Measurements from ENCODE around the gene PDIK1L.

Gene PDIK1L

DNA sequence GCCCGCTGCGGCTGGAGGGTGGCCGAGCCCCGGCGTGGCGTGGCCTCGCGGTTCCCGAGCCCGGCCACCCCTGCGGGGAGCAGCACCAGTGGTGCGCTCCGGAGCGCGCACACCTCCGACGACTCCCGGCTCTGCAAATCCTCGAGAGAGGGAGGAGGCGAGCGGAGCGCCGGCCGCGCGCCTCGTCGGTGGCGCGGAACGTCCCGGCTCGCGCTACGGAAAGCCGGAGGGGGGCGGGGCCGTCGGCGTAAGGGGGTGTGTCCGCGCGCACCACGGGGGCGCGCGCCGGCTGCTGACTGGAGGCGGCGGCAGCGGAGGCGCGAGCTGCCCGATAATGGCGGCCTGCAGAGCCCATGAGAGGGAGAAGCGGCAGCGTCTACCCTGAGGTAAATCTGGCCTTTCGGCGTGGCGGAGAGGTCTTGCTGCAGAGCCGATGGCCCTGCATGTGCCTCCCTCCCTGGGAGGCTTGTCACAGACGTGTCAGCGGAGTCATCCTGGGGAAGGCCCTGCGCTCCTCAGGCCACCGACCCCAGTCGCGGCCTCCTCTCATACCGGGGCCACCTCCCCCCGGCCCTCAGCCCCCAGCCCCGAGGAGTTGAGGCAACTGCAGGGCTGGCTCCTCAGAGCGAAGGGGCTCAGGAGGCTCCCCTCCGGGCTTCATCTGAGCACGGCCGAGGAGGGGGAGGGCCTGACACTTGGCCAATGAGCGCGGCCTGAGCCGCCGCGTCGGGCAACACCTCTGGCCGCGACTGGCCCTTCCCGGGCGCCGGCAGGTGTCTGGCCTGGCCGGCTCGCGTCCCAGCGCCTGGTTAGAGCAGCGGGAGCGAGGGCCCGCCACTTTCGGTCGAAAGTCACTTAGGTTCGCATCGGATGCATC lies at the start of gene PDIK1L:
TSS of gene PDIK1L (plus strand) at position 295 of the 877 bp plus-strand sequence. CDS start 2,485 bp downstream, outside the sequence.
- peak; percentile 73 for DNase-seq

DNA sequence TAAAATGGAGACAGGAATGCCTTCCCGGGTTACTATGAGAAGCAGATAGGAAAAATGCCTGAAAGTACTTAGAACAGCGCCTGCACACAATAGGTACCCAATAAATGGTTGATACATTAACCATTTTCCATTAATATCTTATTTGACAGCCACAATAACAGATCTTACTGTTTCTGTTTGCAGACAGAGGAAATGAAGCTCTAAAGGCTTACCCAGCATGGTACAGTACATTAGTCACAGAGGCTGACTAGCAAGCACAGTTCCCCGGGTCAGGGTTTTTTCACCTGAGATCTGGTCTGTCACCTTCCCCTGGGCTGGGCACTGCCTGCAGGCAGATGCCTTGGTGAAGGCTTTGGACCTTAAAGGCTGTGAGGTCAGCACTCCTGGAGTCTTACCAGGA lies 47.1 kb upstream of the PDIK1L start:
- DNase-seq = no peak

DNA sequence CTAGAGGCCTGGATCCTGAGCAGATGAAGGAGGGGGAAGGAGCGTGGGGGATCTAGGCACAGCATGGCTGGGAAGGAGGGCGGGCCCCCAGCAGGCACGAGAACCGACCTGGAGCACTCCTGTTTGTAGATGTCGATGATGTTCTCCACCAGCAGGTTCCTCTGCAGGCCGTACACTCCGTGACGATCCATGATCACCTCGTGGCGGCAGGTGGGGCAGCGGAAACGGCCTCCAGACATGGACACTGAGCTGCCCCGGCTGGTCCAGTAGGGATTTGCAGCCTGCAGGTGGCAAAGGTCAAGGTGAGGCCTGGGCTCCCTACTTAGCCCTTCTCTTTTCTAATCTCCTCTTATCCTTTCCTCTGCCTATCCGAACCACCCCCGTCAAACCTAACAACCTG lies 45.5 kb upstream of the PDIK1L start:
- no peak for DNase-seq

DNA sequence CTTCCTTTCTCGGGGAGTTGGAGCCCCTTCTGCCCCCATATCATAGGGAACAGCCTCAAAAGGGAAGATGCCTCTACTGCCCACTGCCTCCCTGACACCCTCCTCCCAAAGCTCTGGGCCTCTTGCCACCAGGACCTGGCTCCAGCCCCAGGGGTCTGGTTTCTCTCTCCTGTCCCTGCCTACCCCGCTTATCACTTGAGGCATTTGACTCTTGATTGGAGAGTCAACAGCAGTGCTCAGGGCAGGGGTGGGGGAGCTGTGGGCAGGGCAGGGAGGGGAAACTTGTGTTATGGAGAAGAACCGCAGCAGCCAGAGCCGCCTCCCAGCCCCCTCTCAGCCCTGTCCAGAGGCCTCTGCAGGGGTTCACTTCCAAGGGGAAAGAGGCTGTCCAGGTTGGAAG lies 44.8 kb upstream of the PDIK1L start:
- DNase-seq = no peak

DNA sequence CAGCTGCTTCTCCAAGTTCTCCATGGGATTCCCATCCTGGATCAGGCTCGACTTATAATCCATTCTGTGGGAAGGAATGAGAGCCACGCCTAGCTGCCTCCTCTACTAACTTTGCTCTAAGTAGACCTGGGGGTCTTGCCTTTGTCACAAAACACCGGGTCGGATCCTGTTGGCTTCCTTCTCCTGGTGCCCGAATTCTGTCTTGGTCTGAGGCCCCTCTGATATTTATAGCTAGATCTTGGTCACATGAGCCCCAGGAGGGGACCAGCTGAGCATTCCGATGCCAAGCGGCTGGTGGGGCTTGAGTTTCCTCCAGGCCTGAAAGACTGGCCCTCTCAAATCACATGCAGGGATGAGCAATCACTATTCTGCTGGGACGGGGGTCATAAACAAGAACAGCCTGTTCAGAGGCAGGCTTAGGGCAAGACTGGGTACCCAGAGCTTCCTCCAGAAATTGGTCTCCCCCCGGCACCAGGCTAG lies 44.2 kb upstream of the PDIK1L start, which contains the start of gene TRIM63:
TSS of gene TRIM63 (minus strand) at position 199 of the 480 bp plus-strand sequence. CDS start at position 63, 136 bp downstream.
- DNase-seq = no peak

DNA sequence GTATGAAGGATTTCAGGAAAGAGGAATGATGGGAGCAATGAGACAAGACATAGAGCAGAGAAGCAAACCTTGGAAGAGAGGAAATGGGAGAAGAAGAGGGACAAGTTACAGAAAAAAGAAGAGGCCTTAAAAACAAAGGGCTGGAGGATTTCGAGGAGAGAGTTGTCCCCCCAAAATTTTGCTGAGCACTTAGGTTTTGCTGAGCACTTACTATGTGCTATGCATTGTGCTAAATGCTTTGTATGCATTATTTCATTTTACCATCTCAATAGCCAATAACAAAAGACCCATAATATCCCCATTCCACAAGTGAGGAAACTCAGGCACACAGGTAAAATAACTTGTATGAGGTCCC lies 41.7 kb upstream of the PDIK1L start:
- DNase-seq = no peak

DNA sequence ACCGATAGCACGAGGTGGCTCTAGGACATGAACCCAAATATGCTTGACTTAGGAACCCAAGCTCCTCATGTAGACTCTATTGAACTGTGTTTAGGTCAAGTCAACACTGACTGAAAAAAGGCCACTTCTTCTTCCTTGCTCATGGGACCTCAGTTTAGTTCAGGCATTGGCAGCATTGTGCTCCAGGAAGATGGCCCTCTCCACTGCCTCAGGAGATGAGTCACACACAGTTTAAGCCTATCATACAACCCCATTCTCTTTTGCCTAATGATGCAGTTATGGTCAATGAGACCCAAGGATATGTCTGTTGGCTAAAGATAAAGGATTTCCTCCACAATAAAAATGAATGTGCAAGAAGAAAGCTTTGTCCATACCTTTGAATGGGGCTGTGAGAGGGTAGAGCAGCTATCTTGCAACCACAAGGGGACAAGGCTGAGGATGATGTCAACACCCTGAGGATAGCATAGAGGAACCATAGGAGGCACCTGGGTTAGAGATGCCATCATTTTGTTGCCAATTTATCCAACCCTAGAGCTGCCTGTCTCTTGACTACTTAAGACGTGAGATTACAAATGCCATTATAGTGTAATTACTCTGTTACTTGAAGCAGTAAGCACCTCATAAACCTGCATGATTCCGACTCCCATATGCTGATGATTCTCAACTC lies 41.2 kb upstream of the PDIK1L start:
- no peak for DNase-seq

DNA sequence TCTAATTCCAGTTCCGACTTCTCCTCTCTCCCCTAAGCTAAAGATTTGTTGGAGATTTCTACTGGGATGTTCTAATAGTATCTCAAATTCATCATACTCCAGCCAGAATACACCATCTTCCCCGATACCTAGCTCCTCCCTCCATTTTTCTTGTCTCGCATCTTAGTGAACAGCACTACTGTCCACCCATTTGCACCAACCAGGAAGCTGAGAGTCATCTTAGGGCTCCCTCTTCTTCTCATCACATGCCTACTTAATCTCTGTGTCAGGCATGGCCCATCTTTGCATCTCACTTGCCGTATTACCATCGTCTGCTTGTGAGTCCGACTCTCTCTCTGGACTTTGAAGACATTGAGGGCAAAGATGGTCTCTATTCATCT lies 40.7 kb upstream of the PDIK1L start:
- no peak for DNase-seq

DNA sequence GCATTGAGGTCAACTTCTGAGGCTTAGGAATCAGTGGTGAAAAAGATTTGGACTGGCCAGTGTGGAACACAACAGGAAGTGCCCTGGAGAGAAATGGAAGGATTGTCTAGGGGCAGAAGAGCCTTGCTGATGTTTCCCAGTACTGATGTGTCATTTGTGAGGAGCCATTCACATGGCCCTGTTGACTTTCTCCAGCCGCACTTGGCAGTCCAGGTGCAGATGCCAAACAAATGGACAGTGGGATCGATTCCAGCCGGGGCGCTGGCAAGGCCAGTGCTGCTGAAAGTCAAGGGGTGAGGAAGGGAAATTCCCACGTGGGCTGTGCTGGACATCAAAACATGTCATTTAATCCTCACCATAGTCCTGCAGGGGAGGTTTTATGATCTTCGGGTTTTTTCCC lies 39.3 kb upstream of the PDIK1L start:
- no peak for DNase-seq

DNA sequence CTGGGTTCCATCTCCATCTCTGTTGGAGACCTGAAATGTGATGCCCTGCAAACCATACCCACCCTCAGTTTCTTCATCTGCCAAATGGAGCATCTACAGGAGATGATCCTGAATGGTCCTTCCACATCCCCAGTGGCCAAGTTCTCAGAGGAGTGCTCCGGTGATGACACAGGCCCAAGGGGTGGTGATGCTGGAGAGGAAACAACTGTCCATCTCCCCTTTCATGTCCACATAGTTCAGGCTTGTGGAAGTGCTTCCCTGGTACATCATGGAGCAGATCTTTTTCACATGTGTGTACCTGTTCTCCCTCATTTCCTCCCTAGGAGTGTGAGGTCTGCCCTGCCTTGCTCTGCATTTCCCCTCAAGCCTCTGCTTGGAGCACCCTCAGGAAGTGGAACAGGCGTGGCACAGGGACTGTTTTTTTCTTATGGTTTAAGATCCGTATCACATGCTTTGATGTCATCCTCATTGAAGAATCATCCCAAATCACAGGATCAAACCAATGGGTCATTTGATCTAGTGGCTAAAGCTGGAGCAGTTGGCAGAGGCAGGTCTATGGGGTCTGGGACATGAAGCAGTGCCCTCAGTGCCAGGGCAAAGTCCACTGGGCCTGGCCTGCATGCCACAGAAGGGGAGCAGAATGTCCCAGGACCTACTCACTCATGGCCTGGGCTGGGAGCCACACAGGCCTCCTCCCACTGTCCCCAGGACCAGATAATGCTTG lies 36.0 kb upstream of the PDIK1L start:
- DNase-seq = no peak

DNA sequence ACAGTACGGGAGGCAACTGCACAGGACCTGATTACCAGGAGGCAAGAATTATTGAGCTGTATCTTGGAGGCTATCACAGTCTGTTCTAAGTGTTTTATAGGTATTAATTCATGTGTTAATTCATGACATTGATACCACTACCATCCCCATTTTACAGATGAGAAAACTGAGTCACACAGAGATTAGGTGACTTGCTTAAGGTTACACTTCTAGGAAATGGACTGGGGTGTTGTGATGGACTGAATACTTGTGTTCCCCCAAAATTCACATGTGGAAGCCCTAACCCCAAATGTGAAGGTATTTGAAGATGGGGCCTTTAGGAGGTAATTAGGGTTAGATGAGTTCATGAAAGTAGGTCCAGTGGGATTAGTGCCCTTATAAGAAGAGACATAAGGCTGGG lies 34.1 kb upstream of the PDIK1L start:
- no peak for DNase-seq

DNA sequence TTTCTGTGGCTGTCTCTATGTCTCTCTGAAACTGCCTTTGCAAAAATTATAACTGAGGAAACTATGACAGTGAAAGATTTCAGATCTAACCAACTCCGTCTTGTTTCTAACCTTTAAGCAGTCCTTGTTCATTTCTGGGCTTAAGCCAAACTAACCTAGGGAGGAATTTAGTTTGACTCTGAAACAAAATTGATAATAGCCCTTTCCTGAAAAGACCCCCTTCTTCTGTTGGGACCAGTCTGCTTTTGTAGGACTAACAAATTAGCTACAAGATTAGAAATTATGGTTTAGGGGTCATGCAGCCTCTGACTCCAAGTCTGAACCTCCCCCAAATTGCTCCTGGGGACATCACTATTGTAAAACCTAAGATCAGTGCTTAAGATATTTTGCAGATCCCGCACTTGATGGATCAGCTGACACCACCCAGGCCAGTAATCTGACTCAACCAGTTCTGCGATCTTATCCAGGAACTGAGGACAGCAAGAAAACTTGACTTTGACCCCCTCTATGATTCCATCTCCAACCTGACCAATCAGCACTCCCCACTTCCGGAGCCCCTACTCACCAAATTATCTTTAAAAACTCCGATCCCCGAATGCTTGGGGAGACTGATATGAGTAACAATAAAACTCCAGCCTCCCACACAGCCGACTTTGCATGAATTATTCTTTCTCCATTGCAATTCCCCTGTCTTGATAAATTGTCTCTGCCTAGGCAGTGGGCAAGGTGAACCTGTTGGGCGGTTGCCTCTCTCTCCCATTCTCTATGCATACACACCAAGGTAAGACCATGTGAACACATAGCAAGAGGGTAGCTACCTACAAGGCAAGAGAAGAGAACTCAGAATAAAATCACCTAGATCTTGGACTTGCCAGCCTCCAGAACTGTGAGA lies 33.1 kb upstream of the PDIK1L start:
- no peak for DNase-seq

DNA sequence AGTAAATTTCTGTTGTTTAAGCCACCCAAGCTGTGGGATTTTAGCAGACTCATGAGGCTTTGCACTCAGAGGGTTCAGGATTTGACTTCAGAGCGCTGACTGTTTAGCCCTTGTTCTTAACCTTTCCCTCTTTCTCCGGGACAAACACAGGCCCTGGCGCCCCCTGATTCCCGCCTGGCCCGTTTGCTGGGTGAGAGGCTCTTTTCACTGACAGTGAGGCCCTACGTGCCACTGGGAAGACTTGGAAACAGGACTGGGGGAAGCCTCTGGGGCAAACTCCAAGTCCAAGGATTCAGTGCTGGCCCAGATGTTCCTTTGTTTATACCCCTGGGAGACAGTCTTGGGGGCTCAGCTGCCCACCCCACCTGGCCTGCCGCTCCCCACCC lies 32.5 kb upstream of the PDIK1L start:
- no peak for DNase-seq

DNA sequence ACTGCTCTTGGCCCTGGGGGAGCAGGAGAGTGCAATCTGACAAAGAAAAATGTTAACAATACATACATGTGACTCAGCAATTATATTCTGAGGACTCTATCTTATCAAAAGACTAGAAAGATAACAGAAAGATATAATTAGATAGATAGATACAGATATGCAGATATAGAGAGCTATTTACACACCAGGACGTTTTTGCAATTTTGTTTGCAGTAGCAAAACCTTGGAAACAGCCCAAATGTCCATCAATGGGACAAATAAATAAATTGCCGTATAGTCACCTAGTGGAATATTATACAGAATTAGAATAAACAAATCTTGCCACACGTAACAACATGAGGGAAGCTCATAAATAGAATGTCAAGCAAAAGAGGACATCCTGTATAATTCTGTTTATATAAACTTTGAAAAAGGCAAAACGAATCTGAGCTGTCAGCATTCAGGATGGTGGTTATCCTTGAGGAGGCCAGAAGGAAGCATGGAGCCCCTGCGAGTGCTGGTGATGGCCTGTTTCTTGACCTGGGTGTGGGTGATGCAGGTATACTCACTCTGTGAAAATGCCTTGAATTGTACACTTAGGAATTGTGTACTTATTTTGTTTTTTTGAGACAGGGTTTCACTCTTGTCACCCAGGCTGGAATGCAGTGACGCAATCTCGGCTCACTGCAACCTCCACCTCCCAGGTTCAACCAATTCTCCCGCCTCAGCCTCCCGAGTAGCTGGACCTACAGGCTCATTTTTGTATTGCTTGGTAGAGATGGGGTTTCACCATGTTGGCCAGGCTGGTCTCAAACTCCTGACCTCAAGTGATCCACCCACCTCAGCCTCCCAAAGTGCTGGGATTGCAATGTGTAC lies 31.4 kb upstream of the PDIK1L start:
- no peak for DNase-seq

DNA sequence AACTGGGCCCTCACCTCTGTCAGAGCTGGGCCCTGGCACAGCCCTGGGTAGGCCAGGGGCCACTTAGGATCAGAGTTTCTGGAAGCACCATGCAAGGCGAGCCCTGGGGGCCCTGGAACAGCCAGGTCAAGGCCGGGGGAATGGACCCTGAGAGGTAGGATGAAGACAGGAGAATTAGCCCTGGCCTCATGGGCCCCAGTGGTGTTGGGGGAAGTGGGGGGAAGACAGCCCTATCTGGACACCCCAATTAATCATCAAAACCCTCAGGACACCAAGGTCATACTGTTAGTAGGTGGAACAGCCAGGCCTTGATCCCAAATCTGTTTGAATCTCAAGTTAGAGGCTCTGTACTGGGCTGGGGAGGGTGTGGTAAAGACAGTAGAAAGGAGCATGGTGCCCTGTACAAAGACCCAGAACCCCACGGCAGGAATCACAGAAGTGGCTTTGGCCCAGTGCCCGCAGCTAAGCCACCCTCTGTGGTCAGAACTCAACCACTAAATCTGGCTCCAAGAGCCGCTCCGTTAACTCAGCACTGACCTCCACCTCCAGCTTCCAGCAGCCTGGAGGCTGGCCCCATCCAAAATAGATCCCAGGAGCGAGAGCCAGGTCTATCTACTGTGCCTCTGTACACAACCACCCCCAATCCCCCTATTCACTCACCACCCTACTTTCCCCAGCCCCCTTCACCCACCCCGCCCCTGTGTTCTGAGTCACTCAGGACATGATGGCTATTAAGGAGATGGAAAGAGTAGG lies 30.2 kb upstream of the PDIK1L start:
- DNase-seq = no peak

DNA sequence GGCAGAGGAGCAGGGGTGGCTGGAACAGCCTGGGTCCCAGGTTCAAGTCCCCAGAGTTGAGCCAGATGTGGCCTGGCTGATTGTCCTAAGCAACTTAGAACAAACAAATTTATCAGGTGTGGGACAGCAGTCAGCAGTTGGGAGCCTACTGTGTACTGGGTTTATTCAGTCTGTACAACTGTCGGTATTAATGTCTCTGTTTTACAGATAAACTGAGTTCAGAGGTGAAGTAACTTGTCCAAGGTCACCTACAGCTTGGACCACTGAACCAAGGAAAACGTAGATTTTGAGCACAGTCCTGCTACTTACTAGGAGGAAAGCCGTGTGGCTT lies 29.6 kb upstream of the PDIK1L start:
- no peak for DNase-seq

DNA sequence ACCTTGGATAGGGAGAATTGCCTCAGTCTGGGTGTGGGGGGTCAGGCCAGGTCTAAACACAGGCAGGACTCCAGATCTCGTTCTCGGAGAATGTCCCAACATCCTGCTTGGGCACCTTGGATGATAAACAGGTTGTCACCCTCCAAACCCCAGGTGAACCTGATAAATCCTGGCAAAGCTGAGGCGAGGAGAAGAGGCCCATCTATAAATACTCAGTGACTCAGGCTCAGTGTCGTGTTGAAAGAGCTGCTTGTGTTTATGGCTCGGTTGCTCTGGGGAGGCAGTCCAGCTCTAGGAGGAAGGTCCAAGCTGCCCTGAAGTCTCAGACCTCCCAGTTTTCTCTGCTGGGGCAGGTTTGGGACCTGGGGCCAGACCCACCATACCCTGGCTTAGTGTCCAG lies 28.4 kb upstream of the PDIK1L start:
- no peak for DNase-seq

DNA sequence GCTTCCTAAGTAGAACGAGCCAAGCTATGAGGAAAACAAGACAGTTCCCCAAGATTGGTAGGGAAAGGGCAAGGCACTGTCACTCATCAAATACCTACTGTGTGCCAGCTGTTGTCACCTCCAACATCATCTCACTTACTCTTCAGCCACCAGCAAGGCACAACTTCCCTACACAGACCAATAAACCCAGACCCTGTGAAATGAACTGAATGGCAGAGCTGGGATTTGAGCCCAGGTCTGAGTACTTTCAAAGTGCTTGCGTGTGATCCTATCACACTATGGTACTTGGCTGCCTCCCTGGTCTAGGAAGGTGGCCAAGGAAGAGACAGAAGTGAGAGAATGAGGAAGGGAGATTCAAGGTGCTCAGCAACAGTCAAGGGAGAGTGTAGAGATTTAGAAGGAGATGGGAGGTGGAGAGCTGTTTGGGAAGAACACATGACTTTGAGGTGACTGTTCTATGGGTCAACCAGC lies 27.5 kb upstream of the PDIK1L start:
- DNase-seq = no peak

DNA sequence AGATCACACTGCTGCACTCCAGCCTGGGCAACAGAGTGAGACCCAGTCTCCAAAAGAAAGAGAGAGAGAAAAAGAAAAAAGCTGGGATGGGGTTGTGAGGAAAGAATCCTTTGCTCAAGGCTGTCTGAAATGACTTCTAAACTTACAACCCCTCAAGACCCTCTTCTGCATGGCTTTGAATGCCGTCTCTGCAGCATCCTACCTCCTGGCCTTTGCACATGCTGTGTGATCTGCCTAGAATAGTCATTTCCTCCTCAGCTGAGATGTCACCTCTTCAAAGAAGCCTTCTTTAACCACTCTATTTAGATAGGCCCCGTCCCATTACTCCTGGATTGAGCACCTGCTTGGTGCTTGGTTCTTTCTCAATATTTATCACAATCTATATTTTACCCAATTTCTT lies 26.8 kb upstream of the PDIK1L start:
- no peak for DNase-seq

DNA sequence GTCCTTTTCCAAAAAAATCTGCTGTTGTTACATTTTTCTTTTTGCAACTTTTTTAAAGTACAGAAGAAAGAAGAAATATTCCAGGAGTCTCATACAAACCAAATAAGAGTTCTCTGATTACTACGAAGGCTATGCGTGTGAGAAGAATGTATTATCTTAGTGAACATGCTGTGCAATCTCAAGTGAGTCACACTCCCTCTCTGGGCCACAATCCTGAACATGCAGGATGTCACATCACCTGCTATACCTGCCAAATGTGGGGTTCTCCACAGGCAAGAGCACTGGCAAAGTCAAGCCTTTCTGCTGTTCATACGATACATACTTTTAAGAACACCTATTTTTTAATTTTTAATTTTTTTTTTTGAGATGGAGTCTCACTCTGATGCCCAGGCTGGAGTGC lies 22.5 kb upstream of the PDIK1L start:
- no peak for DNase-seq

DNA sequence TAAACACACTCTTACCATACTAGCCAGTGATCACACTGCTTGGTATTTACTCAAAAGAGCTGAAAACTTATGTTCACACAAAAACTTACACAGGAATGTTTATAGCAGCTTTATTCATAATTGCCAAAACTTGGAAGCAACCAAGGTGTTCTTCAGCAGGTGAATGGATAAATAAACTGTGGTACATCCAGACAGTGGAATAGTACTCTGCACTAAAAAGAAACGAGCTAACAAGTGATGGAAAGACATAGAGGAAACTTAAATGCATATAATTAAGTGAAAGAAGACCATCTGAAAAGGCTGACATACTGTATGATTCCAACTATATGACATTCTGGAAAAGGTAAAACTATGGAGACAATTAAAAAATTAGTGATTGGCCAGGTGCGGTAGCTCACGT lies 20.7 kb upstream of the PDIK1L start:
- no peak for DNase-seq
